ENCODE measurements around the gene SF3A2.

The SF3A2 gene

DNA sequence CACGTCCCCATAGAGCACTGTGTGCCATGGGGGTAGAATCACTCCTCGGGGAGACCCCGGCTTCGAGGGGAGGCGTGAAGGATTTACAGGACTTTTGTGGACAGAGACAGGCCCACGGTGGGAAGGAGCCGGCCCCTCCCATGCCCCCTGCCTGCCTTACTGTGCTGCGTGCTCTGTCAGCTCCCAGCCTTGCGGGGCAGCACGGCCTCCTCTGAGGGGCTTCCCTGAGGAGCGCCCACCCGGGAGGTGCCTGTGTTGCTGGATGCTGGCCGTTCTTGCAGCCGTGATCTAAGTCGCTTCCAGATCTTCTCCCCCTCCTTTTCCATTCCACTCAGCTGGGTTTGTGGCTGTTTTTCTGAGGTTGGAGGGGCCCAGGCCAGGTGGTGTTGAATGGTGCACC, 29.6 kb upstream of the SF3A2 start:
- no peak for DNase-seq

DNA sequence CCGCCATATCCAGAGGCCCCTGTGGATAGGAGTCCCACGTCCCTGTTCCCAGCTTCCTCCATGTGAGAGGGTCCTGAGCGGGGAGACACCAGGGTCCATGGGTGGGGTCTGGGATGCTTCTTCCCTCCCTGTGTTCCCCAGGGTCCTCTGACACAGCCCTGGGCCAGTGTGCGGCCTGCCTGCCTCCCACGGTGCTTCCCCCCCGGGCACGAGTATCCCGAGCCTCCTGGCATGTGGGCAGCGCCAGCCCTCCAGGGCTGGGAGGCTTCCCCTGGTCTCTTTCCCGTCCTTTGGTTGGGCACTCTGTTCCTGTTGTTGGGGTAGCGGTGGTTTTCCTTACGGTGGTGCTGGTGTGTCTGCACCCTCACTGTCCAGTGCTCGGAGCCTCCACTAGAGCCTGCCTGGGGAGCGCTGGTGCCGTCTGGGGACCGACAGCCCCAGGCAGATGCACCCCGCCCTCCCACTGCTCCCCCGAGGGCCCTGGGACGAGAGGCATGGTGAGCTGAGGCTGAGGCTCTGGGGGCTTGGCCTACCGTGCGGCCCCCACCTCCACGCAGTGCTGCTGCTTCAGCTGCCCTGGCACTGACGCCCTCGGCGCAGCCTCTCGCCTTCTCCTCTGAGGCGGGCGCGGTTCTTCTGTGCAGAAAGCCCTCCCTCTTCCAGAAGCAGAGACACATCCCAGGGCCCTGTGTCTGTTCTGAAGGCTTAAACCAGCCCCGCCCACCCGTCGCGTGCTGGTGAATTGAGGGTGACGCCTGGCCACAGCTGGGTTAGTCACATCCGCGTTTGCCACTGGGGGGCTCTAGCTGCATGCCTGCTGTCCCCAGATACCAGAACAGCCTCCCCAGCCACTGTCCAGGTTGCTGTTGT, 28.4 kb upstream of the SF3A2 start:
- DNase-seq = peak in 9 of 56 donors; percentile 4 to 41 (median 22)

DNA sequence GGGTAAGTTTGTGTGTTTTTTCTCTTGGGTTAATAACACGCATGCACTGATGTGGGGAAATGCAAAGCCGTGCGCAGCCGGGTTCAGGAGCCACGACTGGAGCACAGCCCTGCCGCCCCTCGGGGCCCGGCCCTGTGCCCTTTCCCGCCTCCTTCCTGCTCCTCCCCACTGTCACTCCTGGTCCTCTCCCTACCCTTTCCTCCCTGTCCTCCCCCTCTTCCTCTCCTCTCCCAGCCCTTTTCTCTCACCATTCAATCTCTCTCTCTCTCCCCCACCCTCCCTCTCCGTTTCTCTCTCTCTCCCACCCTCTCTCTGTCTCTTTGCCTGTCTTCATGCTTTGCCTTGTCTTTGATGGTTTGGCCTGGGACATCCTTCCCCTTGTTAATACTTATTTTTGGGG, 27.6 kb upstream of the SF3A2 start:
- DNase-seq = no peak

DNA sequence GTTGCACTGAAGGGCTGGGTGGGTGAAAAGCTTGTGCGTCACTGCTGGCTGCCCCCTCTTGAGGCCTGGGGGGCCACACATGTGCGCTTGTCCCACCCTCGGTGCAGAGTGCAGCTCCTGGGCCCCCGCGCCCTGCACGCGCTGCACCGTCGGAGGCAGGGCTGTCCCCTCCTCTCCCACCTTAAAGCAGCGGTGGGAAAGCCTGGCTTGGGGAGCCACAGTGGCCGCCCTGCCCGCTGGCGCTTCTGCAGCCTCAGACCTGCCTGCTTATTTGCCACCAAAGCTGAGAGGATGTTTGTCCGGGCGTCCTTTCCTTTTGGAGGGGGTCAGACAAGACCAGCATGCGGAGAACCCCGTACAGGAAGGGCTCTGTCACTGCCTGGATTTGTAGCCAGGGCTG, 27.2 kb upstream of the SF3A2 start:
- DNase-seq = no peak

DNA sequence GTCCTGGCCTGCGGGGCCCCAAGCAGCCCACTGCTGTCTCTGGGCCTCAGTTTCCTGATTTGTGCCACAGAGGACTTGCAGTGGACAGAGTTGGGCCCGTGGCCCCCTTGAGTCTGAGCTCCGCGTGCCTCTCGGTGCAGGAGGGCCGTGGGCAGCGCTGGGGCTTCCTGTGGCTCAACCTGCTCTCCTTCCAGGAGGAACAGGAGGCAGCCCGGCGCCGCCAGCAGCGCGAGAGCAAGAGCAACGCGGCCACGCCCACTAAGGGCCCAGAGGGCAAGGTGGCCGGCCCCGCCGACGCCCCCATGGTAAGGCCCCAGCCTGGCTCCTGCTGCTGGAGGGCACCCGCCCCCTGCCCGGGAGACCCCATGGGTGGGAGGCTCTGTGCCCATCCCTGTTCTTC, 26.4 kb upstream of the SF3A2 start:
- DNase-seq = no peak

DNA sequence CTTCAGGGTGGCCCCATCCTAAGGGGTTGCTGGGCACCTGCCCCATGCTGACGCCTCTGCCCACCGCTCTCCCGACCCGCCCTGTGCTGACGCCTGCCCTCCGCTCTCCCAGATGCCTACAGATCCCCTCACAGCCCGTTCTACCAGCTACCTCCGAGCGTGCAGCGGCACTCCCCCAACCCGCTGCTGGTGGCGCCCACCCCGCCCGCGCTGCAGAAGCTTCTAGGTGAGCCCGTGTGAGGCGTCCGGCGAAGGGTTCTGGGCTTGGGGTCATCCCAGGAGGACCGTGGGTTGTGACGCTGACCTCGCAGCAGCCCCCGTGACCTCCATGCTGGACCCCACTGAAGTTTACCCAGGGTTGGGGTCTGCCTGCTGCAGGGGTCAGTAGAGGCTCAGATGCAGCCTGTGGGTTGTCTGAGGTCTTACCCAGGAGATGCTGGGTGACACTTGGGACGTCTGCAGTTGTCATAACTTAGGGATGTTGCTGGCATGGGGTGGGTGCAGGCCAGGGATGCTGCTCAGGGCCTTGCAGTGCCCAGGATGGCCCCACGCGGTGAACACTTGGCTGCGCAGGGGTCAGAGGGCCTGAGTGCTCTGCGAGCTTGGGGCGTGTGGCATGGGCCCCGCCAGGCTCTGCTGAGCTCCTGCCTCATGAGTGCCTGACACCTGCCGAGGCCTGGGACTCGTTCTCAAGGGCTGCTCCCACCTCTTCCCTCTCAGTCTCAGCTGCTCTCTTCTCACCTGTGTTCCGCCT, 25.5 kb upstream of the SF3A2 start:
- DNase-seq = no peak

DNA sequence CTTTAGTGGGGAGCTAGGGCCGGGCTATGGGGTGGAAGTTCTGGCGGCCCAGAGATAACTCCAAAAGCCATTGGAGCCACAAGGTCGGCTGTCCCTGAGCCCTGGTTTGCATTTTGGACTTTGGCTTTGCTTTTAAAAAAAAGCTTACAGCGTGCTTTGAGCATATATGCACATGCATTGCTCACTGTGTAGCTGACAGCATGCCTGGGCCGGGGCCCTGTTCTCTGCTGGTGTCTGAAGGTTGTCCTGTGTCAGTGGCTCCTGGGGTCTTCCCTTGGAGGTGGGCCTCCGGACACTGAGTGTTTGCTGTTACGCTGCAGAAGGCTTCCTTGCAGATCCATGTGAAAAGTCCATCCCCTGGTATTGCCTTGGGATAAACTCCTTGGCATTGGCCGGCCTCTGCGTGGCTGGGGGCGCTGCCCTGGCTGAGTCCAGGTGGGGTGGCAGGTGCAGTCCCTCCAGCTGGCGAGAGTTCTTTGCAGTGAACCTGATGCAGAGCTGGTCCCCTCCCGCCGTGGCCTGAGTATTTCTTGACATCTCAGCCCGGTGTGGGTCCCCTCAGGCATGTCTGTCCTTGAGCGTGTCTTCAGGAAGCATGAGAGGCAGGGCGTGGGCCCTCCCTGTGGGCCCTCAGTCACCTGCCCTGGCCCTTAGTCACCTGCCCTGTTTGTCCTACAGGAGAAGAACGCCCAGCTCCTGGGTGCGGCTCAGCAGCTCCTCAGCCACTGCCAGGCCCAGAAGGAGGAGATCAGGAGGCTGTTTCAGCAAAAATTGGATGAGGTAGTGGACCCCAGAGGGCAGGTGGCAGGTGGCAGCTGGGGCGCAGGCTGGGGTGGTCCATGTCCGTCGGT, 23.5 kb upstream of the SF3A2 start:
- no peak for DNase-seq

DNA sequence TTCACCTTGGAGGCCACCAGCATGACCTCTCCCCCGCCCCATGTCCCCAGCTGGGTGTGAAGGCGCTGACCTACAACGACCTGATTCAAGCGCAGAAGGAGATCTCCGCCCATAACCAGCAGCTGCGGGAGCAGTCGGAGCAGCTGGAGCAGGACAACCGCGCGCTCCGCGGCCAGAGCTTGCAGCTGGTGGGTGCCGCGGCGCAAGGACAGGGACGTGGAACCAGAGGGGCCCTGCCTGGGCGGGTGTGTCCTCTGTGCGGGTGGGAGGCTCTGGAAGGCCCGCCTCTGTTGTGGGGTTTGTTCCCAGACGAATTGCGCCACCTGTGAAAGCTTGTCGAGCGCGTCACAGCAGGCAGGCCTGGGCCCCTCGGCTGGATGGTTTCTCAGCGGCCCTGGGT, 22.8 kb upstream of the SF3A2 start:
- DNase-seq = peak in 15 of 56 donors; percentile 5 to 50 (median 17)

DNA sequence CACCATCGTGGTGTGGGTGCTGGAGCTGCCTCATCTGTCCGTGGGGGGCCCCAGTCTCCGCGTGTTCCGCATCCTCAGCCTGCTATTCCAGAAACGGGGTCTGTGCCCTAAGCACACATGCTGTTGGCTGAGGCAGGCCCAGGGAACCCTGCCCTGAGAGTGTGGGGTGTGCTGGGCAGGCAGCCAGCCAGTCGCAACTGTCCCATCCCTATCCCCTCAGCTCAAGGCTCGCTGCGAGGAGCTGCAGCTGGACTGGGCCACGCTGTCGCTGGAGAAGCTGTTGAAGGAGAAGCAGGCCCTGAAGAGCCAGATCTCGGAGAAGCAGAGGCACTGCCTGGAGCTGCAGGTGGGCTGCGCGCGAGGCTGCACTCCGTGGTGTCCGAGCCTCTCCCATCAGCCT, 22.4 kb upstream of the SF3A2 start:
- peak in 2 of 56 donors; percentile 17 to 26 for DNase-seq

DNA sequence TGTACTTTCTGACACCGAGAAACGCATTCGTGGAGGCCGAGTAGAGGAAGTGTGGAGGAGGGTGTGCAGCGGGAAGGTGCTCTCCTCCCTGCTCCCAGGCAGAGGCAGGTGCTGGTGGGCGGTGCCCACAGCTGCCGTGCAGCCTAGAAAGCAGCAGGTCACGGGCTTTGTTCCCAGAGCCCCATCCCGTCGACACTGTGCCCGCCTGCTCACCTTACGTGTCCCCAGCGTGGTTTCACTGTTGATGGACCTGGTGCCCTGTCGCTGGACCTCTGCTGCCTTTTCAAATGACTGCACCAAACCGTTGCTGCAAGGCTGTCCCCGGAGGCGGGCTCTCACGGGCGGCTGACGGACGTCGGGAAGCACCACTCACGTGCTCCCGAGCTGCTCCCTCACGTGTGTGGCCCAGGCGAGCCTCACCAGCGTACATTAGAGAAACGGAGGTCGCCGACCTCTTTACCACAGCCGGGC, 21.3 kb upstream of the SF3A2 start:
- DNase-seq = peak in 15 of 56 donors; percentile 7 to 70 (median 29)

DNA sequence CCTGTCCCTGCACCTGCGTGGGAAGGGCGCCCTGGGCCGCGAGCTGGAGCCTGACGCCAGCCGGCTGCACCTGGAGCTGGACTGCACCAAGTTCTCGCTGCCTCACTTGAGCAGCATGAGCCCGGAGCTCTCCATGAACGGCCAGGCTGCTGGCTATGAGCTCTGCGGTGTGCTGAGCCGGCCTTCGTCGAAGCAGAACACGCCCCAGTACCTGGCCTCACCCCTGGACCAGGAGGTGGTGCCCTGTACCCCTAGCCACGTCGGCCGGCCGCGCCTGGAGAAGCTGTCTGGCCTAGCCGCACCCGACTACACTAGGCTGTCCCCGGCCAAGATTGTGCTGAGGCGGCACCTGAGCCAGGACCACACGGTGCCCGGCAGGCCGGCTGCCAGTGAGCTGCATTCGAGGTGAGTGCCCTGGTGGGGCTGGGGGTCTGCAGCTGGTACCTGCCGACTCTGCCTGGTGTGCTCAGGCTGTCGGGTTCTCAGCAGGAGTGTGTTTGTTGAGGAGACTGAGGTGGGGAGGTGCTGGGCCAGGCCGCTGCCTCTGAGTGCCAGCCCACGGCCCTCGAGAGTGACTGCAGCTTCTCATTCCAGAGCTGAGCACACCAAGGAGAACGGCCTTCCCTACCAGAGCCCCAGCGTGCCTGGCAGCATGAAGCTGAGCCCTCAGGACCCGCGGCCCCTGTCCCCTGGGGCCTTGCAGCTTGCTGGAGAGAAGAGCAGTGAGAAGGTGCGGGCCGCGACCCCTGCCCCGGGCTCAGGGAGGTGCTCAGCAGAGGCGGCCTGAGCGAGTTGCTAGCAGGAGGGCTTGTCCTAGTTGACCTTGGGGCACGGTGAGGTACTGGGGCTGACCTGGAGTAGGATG, 20.0 kb upstream of the SF3A2 start:
- no peak for DNase-seq

DNA sequence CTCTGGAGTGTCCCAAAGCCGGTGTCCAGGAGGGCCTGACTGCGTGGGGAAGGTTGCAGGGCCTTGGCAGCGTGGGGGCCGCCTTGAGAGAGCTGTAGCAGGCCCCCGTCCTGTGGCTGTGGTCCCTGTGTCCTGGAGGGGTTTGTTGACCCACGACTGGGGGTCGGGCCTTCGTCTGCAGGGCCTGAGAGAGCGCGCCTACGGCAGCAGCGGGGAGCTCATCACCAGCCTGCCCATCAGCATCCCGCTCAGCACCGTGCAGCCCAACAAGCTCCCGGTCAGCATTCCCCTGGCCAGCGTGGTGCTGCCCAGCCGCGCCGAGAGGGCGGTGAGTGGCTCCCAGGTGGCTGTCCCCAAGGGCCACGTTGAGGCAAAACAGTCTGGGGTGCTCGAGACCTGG, 19.0 kb upstream of the SF3A2 start:
- DNase-seq = no peak

DNA sequence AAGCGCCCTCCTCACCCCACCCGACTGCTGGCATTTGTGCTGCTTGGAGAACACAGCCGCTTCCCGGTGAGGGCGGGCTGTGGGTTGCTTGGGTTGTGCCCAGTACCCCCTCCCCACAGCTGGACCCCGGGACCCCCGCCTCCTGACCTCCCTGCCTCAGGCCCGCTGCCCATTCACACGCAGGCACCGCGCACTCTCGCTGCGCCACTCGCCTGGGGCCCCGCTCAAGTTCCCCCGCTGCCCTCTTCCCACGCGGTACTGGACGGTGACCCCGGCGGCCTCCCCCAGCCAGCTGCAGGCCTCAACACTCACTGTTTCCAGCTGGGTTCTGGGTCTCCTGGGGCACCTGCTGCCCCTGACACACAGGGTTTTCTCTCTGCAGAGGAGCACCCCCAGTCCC, 16.9 kb upstream of the SF3A2 start:
- no peak for DNase-seq

DNA sequence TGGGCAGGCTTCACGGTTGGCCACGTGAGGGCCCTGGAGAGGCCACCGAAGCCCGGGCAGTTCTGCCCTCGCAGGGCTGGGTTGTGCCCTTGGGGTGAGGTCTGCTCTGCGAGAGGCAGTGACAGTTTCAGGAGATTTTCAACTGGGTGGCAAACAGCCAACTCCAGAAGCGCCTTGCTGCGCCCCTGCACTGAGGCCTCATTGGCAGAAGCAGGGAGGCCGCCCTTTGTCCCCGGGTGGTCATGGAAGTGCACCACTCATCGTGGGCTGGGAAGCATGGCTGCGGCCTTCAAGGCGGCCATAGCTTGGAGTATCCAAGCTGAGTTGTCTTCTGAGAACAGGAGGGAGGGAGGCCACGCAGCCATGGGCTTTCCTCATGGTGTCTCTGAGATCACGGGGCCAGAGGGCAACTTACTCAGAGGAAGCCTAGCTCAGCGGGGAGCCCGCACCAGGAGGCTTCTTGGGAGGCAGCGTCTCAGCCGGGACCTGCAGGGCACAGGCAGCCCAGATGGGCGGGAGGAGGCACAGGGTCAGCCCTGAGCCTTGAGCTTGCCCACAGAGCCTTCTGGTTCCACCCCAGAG, 15.3 kb upstream of the SF3A2 start:
- DNase-seq = no peak

DNA sequence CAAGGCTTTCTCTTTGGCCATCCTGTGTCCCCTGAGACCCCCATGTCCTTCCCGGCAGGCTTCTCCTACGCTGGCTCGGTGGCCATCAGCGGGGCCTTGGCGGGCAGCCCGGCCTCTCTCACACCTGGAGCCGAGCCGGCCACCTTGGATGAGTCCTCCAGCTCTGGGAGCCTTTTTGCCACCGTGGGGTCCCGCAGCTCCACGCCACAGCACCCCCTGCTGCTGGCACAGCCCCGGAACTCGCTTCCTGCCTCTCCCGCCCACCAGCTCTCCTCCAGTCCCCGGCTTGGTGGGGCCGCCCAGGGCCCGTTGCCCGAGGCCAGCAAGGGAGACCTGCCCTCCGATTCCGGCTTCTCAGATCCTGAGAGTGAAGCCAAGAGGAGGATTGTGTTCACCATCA, 14.7 kb upstream of the SF3A2 start:
- no peak for DNase-seq

DNA sequence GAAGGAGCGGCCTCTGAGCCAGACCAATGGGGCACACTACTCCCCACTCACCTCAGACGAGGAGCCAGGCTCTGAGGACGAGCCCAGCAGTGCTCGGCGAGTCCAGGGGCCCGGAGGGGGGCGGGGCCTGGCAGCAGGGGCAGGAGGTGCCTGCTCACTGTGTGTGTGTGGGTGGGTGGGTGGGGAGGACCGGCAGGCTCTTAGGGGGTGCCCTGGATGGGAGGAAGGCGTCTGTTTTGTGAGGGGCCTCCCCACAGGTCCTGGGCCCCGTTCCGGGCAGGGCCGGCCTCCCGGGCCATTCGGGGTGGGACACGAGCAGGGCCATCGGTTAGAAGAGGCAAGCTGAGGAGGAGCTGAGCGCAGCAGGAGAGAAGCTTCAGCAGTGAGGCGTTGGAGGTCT, 13.2 kb upstream of the SF3A2 start:
- DNase-seq = no peak

DNA sequence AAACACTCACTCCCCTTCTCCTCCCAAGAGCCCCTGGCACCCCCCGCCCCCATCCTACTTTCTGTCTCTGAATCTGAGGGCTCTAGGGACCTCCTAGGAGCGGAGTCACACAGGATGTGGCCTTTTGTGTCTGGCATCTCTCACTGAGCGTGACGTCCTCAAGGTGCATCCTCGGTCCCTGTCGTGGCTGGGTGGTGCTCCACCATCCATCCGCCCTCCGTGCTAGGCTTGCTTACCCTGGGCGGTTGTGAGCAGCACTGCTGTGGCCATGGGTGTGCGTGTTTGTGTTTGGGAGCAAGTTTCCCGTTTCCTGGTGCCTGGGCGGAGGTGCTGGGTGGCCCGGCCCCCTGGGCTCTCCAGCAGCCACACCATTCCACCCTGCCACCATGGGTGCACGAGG, 12.7 kb upstream of the SF3A2 start:
- no peak for DNase-seq

DNA sequence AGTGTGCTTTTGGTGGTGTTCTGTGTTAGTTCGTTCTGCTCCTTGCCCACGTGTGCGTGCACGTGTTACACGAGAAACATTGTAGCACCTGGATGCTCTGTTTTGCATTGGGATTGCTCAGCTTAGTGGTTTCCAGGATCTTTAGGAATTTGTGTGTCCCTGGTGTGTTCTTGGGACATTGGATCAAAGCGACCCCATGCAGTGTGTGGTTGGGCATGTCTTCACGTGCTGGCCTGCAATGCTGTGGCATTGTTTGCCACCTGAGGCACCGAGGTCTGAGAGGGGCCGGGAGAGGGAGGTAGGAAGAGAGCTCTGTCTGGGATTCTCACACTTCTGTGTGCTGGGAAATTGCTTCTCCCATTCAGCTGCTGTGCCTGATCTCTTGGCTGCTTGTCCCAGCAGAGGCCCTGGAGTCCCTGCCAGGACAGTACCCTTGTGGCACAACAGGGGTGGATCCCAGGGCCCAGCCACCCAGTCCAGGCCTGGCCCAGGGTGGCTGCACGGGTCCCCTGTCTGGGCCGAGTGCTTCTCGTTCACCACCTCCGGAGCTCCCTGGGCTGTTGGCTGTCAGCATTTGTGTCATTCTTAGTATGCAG, 11.8 kb upstream of the SF3A2 start:
- no peak for DNase-seq

DNA sequence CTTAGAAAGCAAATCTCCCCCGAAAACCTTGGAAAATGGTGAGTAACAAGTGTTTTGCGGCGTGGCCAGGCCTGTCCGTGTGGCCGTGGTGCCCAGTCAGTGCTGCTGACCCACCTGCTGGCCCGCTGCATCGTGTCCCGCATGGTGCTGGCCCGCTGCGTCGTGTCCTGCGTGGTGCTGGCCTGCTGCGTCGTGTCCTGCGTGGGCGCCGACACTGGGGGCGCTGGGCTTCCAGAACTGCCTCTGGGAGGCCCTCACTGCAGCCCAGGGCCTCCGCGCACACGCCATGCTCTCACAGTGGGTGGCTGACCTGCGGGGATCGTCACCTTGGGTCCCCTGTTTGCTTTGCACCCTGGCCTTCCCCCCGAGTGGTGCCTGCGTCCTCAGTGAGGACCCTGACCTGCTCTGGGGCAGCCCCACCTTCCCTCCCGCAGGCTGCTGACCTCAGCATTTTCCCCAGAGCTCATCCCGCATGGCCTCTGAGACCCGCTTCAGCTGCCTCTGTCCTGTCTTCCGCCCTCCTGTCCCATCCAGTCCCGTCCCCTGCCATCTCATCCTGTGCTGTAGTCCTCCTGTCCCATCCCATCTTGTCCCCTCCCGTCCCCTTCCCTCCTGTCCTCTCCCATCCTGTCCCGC, 11.1 kb upstream of the SF3A2 start:
- no peak for DNase-seq

Measured in nucleus accumbens (tissue), 56 donors.